Right atrium auricular region (tissue), 2 donors: ENCODE results near the gene IER3. TPM values are rescaled to one million over a fixed set of nuclear protein-coding genes. Genes with fewer than 3 reads are reported as not detected.

Experiments
- DNase-seq: peaks from one replicate; pipeline ENCODE4 v3.0.0-alpha.2; 2019; ENCODE audit warnings: low spot score
- H3K27ac ChIP-seq, 2 donors: fragments of 200-600 bp; sonication (generic); 1 replicate in 1 of 2; 2 replicates in 1 of 2; pipeline ENCODE4 v1.5.1; 2016 to 2019
- H3K27me3 ChIP-seq, 2 donors: fragments of 200-600 bp; sonication (generic); one replicate each; pipeline versions ENCODE4 v1.5.1 to v1.6.0; 2017 to 2019
- H3K36me3 ChIP-seq: fragments of 200-600 bp; sonication (generic); one replicate; pipeline ENCODE4 v1.5.1; 2016
- H3K4me1 ChIP-seq, 2 donors: fragments of 200-600 bp; sonication (generic); one replicate each; pipeline versions ENCODE4 v1.5.1 to v1.6.0; 2017 to 2019
- H3K4me3 ChIP-seq, 2 donors: fragments of 200-600 bp; sonication (generic); 1 replicate in 1 of 2; 2 replicates in 1 of 2; pipeline ENCODE4 v1.5.1; 2017 to 2019; ENCODE audit warnings: mild to moderate bottlenecking in 1 of 2, moderate library complexity in 1 of 2
- H3K9me3 ChIP-seq, 2 donors: fragments of 200-600 bp; sonication (generic); one replicate each; pipeline ENCODE4 v1.5.1; 2019
- total RNA-seq, 2 donors: library from RNA; depleted of rRNA; stranded (reverse); fragments of >200 nt; gene quantifications; one replicate each; pipeline ENCODE4 v1.1.0, GENCODE V29; 2016
- TF ChIP-seq, protein P1 (sequence below), 2 donors: fragments of 200-600 bp; sonication (generic); IDR thresholded peaks; one replicate each; pipeline ENCODE4 v1.5.1; 2019; ENCODE audit warnings: antibody characterized with exemption in 2 of 2

IER3 gene
- total RNA-seq, 2 donors from 2014 or later, result 43.6 to 144 TPM

DNA sequence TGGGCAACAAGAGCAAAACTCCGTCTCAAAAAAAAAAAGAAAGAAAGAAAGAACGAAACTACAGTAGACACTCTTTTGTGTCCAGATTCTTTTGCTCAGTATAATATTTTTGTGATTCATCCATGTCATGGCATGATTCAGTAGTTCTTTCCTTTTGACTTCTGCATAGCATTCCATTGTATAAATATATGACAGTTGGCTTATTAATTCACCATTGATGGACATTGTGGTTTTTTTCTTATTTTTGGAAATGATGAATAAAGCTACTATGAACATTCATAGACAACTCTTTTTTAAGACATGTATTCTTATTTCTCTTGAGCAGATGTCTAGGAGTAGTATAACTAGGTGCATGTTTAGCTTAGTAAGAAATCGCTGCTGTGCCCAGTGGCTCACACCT lies 10.3 kb upstream of the IER3 start:
- no peaks in the 10 kb centered on the region for H3K36me3 ChIP-seq
- DNase-seq, result no peak
- no peaks in the 10 kb centered on the region for H3K9me3 ChIP-seq
- H3K27ac ChIP-seq, result peak overlapping the region in 1 of 2 donors; percentile 98
- TF ChIP-seq, protein P1, sequence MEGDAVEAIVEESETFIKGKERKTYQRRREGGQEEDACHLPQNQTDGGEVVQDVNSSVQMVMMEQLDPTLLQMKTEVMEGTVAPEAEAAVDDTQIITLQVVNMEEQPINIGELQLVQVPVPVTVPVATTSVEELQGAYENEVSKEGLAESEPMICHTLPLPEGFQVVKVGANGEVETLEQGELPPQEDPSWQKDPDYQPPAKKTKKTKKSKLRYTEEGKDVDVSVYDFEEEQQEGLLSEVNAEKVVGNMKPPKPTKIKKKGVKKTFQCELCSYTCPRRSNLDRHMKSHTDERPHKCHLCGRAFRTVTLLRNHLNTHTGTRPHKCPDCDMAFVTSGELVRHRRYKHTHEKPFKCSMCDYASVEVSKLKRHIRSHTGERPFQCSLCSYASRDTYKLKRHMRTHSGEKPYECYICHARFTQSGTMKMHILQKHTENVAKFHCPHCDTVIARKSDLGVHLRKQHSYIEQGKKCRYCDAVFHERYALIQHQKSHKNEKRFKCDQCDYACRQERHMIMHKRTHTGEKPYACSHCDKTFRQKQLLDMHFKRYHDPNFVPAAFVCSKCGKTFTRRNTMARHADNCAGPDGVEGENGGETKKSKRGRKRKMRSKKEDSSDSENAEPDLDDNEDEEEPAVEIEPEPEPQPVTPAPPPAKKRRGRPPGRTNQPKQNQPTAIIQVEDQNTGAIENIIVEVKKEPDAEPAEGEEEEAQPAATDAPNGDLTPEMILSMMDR (IDR thresholded peaks at IDR 0.05), result no peak
- peaks cover 0 to 50% of the 10 kb centered on the region in 2 donors for H3K4me1 ChIP-seq
- no peak overlapping the region for H3K4me3 ChIP-seq
- H3K27me3 ChIP-seq, result no peaks in the 10 kb centered on the region

DNA sequence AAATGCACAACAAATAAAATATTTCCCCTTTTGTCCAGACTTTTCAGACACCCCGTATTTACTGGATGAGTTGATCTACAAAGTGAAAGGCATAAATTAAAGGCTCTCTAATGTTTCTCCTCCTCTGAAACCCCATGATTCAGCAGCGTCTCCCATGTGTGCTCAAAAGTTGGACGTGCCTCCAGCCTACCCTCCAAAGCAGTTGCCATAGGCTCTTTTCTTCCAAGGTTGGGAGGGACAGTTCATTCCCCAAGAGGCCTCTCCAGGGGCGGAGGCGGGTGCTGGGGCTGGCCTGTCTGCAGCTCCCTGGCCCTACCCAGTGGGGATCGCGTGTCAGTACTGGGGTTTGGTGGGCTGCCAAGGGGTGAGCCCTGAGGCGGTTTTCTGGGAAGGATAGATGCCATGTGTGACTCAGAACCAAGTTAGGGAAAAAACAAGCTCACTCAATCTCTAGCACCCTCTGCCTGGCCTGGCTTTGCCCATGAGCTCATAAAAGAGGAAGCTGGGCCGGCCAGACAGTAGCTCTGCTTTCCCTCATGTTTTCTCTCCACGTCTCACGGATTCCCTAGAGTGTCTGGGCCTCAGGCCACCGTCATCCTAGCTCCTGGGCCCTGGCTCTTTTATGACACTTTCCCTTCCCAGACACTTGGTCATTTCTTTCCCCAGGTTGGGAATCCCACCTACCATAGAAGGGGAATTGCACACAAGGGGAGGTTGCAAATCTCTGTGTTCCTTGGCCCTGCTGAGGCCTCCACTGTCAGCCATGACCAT lies 8.0 kb upstream of the IER3 start:
- H3K4me3 ChIP-seq, result no peak overlapping the region
- peaks cover 0 to 45% of the 10 kb centered on the region in 2 donors for H3K4me1 ChIP-seq
- TF ChIP-seq, protein P1 (IDR thresholded peaks at IDR 0.05), result peak in 1 of 2 donors; percentile 19
- H3K27me3 ChIP-seq, result no peaks in the 10 kb centered on the region
- peak; percentile 98 for DNase-seq
- peak overlapping the region; percentile 87 to 98 for H3K27ac ChIP-seq
- no peaks in the 10 kb centered on the region for H3K36me3 ChIP-seq
- H3K9me3 ChIP-seq, result no peaks in the 10 kb centered on the region

DNA sequence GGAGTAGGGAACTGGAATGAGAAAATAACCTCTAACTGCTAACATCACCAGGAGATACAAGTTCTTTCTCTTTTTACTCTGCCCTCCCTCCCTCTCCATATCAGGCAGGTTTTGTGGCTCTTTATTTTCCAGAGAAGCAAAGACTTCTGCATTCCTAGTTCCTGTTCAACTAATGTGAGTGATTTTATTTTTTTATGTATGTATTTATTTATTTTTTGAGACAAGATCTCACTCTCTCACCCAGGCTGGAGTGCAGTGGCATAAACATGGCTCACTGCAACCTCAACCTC lies 6.0 kb upstream of the IER3 start:
- H3K4me3 ChIP-seq, result no peak overlapping the region
- no peaks in the 10 kb centered on the region for H3K9me3 ChIP-seq
- no peak for DNase-seq
- no peaks in the 10 kb centered on the region for H3K27me3 ChIP-seq
- H3K36me3 ChIP-seq, result no peaks in the 10 kb centered on the region
- TF ChIP-seq, protein P1 (IDR thresholded peaks at IDR 0.05), result no peak
- H3K27ac ChIP-seq, result peak overlapping the region; percentile 16 to 98
- H3K4me1 ChIP-seq, result peaks cover 0 to 42% of the 10 kb centered on the region in 2 donors

DNA sequence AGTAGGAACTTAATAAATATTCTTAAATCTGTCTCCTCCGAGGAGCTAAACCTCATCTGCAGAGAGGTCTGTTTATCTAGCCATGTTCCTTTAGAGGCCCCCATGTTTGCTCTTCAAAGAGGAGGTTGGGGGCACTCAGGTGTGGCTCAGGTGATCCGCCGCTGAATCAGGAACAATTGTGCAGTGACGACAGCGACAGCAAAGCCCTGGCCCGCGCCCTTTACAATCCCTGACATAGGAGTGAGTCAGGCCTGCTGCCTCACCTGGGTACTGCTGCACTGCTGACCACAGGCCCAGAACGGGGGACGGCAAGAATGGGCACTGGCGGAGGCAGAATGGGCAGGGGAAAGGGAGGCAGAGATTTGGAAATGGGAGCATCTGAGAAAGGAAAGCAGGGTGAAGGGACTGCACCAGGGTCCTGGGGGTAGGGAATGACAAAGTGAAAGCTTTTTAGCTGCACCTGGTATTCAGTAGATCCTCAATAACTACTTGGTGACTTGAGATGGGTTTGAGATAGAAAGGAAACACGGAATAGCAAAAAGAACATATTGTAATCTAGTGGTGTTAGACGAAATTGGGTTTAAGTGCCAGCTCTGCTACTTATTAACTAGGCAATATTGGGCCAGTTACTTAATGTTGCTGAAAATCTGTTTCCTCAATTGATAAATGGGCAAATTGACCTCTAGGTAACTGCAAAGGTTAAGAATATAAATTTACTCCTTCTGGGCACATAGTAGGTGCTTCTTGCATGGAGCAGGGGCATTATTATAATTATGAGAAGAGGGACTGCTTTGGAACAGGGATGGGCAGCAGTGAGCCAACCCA lies 5.4 kb upstream of the IER3 start:
- H3K27ac ChIP-seq, result peak overlapping the region; percentile 16 to 98
- no peaks in the 10 kb centered on the region for H3K27me3 ChIP-seq
- H3K4me3 ChIP-seq, result no peak overlapping the region
- DNase-seq, result no peak
- TF ChIP-seq, protein P1 (IDR thresholded peaks at IDR 0.05), result no peak
- no peaks in the 10 kb centered on the region for H3K9me3 ChIP-seq
- peaks cover 0 to 47% of the 10 kb centered on the region in 2 donors for H3K4me1 ChIP-seq
- no peaks in the 10 kb centered on the region for H3K36me3 ChIP-seq

DNA sequence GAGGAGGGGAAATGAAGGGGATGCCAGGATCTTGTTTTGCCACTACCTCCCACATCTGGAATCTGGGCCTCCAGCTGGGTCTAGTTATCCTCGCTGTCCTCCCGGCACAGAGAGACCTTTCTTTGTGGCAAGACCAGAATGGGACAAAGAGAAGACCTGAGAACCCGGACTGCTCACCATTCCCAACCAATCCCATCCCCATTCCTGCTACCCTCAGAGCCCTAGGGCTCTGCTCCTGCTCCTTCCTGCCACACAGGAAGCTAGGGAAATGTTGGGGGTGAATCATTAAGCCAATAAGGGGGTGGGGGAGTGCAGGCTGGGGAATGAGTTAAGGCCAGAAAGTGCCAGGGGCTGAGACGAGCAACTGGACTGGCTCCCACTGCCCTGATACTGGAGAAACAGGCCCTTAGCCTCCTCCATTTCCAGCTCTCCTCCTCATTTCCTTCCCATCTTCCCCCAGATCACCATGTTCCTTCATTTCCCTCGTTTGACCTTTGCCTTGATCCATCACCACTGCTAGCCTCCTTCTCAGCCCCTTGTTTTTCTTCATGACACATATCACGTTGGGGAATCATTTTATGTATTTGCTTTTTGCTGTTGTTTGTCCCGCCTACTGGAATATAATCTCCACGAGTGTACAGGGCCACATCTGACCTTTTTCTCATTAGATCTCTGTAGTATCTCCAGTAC lies 4.6 kb upstream of the IER3 start:
- no peak overlapping the region for H3K27ac ChIP-seq
- no peaks in the 10 kb centered on the region for H3K9me3 ChIP-seq
- no peak for DNase-seq
- no peak overlapping the region for H3K4me3 ChIP-seq
- no peaks in the 10 kb centered on the region for H3K36me3 ChIP-seq
- TF ChIP-seq, protein P1 (IDR thresholded peaks at IDR 0.05), result no peak
- peaks cover 0 to 51% of the 10 kb centered on the region in 2 donors for H3K4me1 ChIP-seq
- H3K27me3 ChIP-seq, result no peaks in the 10 kb centered on the region
